GM12878 (cell line): ENCODE results near the gene TGFBR3. TPM values are rescaled to one million over a fixed set of nuclear protein-coding genes. Genes with fewer than 3 reads are reported as not detected.
"Not testable (repeated sequence)": the region's sequence is repeated elsewhere in the genome, so short reads cannot be mapped to it uniquely, and the experiment has no call there.

Experiments used
- ATAC-seq: fragments of 200-7000 bp; cut with Tn5 transposase; 3 replicates; pipeline ENCODE4 v1.9.1; 2020; ENCODE audit warnings: mild to moderate bottlenecking, moderate library complexity
- BruUV-seq: library from RNA; stranded (reverse); fragments of 400-500 nt; replicated peaks from 2 replicates; lab custom pipeline; 2021; lab: Mats Ljungman, UMichigan
- CTCF ChIA-PET: fragments of 300-600 bp; sonication (Branson Sonifier 250); formaldehyde crosslinking; extraction: SDS; loops from one replicate; lab custom pipeline; 2021; ENCODE audit warnings: inconsistent platforms; lab: Yijun Ruan, JAX
- POLR2A ChIA-PET: fragments of 350-600 bp; formaldehyde crosslinking; extraction: SDS; loops from one replicate; lab custom pipeline; 2021; ENCODE audit warnings: inconsistent platforms; lab: Charles Lee
- RAD21 ChIA-PET: fragments of 300-600 bp; sonication (Branson Sonifier 250); formaldehyde crosslinking; loops from one replicate; lab custom pipeline; 2023; ENCODE audit warnings: antibody characterized with exemption; ENCODE audit not compliant: unreplicated experiment; lab: Charles Lee
- SMC1A ChIA-PET: fragments of 300-600 bp; sonication (Branson Sonifier 250); formaldehyde crosslinking; loops from one replicate; lab custom pipeline; 2023; ENCODE audit not compliant: unreplicated experiment, uncharacterized antibody; lab: Charles Lee
- DNase-seq: peaks from one replicate; pipeline ENCODE4 v3.0.0-alpha.2; 2011; ENCODE audit warnings: low read depth, low spot score
- FAIRE-seq: peaks from 3 replicates; lab custom pipeline; 2011; peaks lifted over from hg19 to GRCh38; lab: Jason Lieb, UNC
- H2AFZ ChIP-seq: 2 replicates; pipeline ENCODE4 v1.6.0; 2011; ENCODE audit warnings: low read depth, low read length, control low read depth; ENCODE audit not compliant: control insufficient read depth
- H3K27ac ChIP-seq: 2 replicates; pipeline ENCODE4 v1.5.1; 2011; ENCODE audit warnings: control low read depth; ENCODE audit not compliant: control insufficient read depth, insufficient read depth
- H3K27me3 ChIP-seq, 2 experiments: replicated peaks in 1 of 2; 2 replicates each; pipeline versions ENCODE4 v1.6.0 to v1.6.1; 2011; ENCODE audit warnings: low read length in 1 of 2; ENCODE audit not compliant: control insufficient read depth in 2 of 2, insufficient read depth in 2 of 2
- H3K36me3 ChIP-seq, 2 experiments: 2 replicates each; pipeline ENCODE4 v1.5.1; 2011; ENCODE audit warnings: low read length in 1 of 2; ENCODE audit not compliant: control insufficient read depth in 2 of 2, insufficient read depth in 2 of 2
- H3K4me1 ChIP-seq: 2 replicates; pipeline ENCODE4 v1.6.1; 2011; ENCODE audit warnings: mild to moderate bottlenecking, low read length, moderate library complexity, mixed read lengths; ENCODE audit not compliant: control insufficient read depth, insufficient read depth
- H3K4me2 ChIP-seq: 2 replicates; pipeline ENCODE4 v1.6.0; 2011; ENCODE audit warnings: control low read depth; ENCODE audit not compliant: control insufficient read depth, insufficient read depth
- H3K4me3 ChIP-seq: fragments of 200-600 bp; sonication (generic); 2 replicates; pipeline ENCODE4 v1.5.1; 2016
- H3K79me2 ChIP-seq: 2 replicates; pipeline ENCODE4 v1.6.0; 2011; ENCODE audit warnings: low read length; ENCODE audit not compliant: control insufficient read depth, insufficient read depth
- H3K9ac ChIP-seq: 2 replicates; pipeline ENCODE4 v1.8.0; 2011; ENCODE audit warnings: low read length, control low read depth, mixed read lengths; ENCODE audit not compliant: control insufficient read depth, insufficient read depth
- H3K9me3 ChIP-seq: replicated peaks from 3 replicates; pipeline ENCODE4 v1.5.1; 2011; ENCODE audit warnings: mild to moderate bottlenecking, low read length; ENCODE audit not compliant: control insufficient read depth, insufficient read depth
- H4K20me1 ChIP-seq: 2 replicates; pipeline ENCODE4 v1.6.0; 2011; ENCODE audit not compliant: control insufficient read depth, insufficient read depth
- FOXM1 ChIP-seq: IDR thresholded peaks from 2 replicates; pipeline ENCODE4 v1.6.1; 2012; ENCODE audit warnings: low read depth, mild to moderate bottlenecking, inconsistent platforms, low read length, moderate library complexity
- KLF5 ChIP-seq: fragments of 450-650 bp; IDR thresholded peaks from 2 replicates; pipeline ENCODE4 v1.6.1; 2014; ENCODE audit warnings: mild to moderate bottlenecking; ENCODE audit not compliant: partially characterized antibody
- PAX5 ChIP-seq: IDR thresholded peaks from 2 replicates; pipeline ENCODE4 v1.6.1; 2011; ENCODE audit warnings: low read depth, low read length, borderline replicate concordance
- RAD21 ChIP-seq: IDR thresholded peaks from 2 replicates; pipeline ENCODE4 v1.6.1; 2011; ENCODE audit warnings: mild to moderate bottlenecking, low read depth, low read length, moderate library complexity; ENCODE audit not compliant: insufficient read depth
- RFX5 ChIP-seq: IDR thresholded peaks from 2 replicates; pipeline ENCODE4 v1.6.1; 2011; ENCODE audit warnings: low read depth, low read length, improper control_type of control experiment
- SMARCA5 ChIP-seq: fragments of 450-650 bp; IDR thresholded peaks from 2 replicates; pipeline ENCODE4 v1.6.1; 2017; ENCODE audit warnings: mild to moderate bottlenecking
- SMC3 ChIP-seq: IDR thresholded peaks from 2 replicates; pipeline ENCODE4 v1.6.1; 2011; ENCODE audit warnings: low read length, improper control_type of control experiment, borderline replicate concordance
- ZBTB4 ChIP-seq: fragments of 450-650 bp; formaldehyde crosslinking; IDR thresholded peaks from 2 replicates; pipeline ENCODE4 v1.4.0; 2022; ENCODE audit warnings: mild to moderate bottlenecking, moderate library complexity
- WGBS: methylation state at CpG from one replicate; pipeline ENCODE4 v1.1.6; 2016; ENCODE audit warnings: low lambda C conversion rate; ENCODE audit not compliant: insufficient replicate concordance, insufficient coverage; ENCODE audit errors: missing lambda C conversion rate; 5-methylcytosine and 5-hydroxymethylcytosine counted together
- in situ Hi-C: fragments of 300-500 bp; cut with MboI; formaldehyde crosslinking; loops from 9 replicates; pipeline ENCODE4 v1.14.3; 2018; ENCODE audit warnings: mixed read lengths
- intact Hi-C: fragments of 100-400 bp; cut with micrococcal nuclease; formaldehyde crosslinking; loops from one replicate; pipeline ENCODE4 v1.14.2; 2022; ENCODE audit not compliant: unreplicated experiment
- polyA plus RNA-seq, 11 experiments: library from polyadenylated mRNA; depleted of rRNA in 4 of 11; unstranded in 6 of 11; stranded (reverse) in 5 of 11; fragments of >200 nt; fragmentation: Nextera tagmentation in 4 of 11; fragmentation: Illumina TruSeq in 1 of 11; extraction: Ambion mirVana in 4 of 11; extraction: Trizol in 1 of 11; gene quantifications; 1 replicate in 1 of 11; 2 replicates in 10 of 11; pipeline versions ENCODE4 v1.2.1 to v1.2.3, GENCODE V29; 2011 to 2016; ENCODE audit warnings: inconsistent platforms in 2 of 11, missing spikeins in 2 of 11, low read depth in 1 of 11
- total RNA-seq, 4 experiments: library from RNA; depleted of rRNA in 3 of 4; stranded (reverse); fragments of >200 nt in 3 of 4; fragmentation: Illumina TruSeq in 1 of 4; extraction: Trizol in 1 of 4; gene quantifications; 2 replicates each; pipeline versions ENCODE4 v1.2.1 to v1.2.3, GENCODE V29; 2013 to 2021

Gene TGFBR3
- total and polyA plus RNA-seq, 10 of the 15 experiments (the other 5 are each of a cell fraction or from before 2014, with no cell fraction given), result 2.7 to 16.5 (median 12.6) TPM

GRCh38 chr1:91842056-91842455 is 43.9 kb downstream of the TGFBR3 start:
- BruUV-seq, result no TSS peak
- H2AFZ ChIP-seq, result no peak overlapping the region
- no peak for ATAC-seq
- H3K4me1 ChIP-seq, result no peaks in the 10 kb centered on the region
- intact Hi-C loops (no loop called here), in situ Hi-C loops (no loop called here)
- no peak overlapping the region for H3K9ac ChIP-seq
- RAD21 ChIA-PET, result no interaction called here
- H3K36me3 ChIP-seq, result no peaks in the 10 kb centered on the region
- SMC1A ChIA-PET, result interaction anchor here (0.6 kb wide), 1 partner anchor 781 kb away, joined by 3 read pairs; no protein-coding TSS in a partner anchor
- POLR2A ChIA-PET, result no interaction called here
- no peak for TF ChIP-seq FOXM1
- no peak for TF ChIP-seq SMARCA5
- no peak for TF ChIP-seq KLF5
- no peak for TF ChIP-seq RFX5
- TF ChIP-seq ZBTB4 (CRISPR knock-in tag), result no peak
- TF ChIP-seq PAX5, result no peak
- no peak for TF ChIP-seq RAD21
- TF ChIP-seq SMC3, result no peak
- no peak overlapping the region for H3K4me2 ChIP-seq
- DNase-seq, result no peak
- no peaks in the 10 kb centered on the region for H3K79me2 ChIP-seq
- no peak for FAIRE-seq
- 51% methylated on average over 3 of the region's 3 CpGs for WGBS
- no peaks in the 10 kb centered on the region for H3K27me3 ChIP-seq
- no peaks in the 10 kb centered on the region for H3K9me3 ChIP-seq
- CTCF ChIA-PET, result no interaction called here
- H4K20me1 ChIP-seq, result no peaks in the 10 kb centered on the region
- no peak overlapping the region for H3K4me3 ChIP-seq
- H3K27ac ChIP-seq, result no peak overlapping the region

- CTCF ChIA-PET, H3K79me2 ChIP-seq, H3K9ac ChIP-seq, H3K4me1 ChIP-seq, intact Hi-C loops, H2AFZ ChIP-seq, SMC1A ChIA-PET, ATAC-seq, RAD21 ChIA-PET, FAIRE-seq, H3K36me3 ChIP-seq, H3K27ac ChIP-seq, H3K4me2 ChIP-seq, in situ Hi-C loops, H3K4me3 ChIP-seq, H3K27me3 ChIP-seq, H3K9me3 ChIP-seq, BruUV-seq, H4K20me1 ChIP-seq, POLR2A ChIA-PET, DNase-seq: not testable (repeated sequence)
Observed at GRCh38 chr1:91840276-91840675, 45.7 kb downstream of the TGFBR3 start.
